Measurements from ENCODE around the gene DPH7.
"Not testable (repeated sequence)": the region's sequence is repeated elsewhere in the genome, so short reads cannot be mapped to it uniquely, and the experiment has no call there.

The DPH7 gene

GRCh38 chr9:137580954-137581322 lies 2.2 kb upstream of the DPH7 start:
- no peak for DNase-seq (ENCODE audit: low read depth in 2 of 2)

- DNase-seq (ENCODE audit: low read depth in 2 of 2), result no peak
Observed at GRCh38 chr9:137580209-137580953, 1.7 kb upstream of the DPH7 start.

- no peak for DNase-seq (ENCODE audit: low read depth in 2 of 2)
Observed at GRCh38 chr9:137579259-137579604, 507 bp upstream of the DPH7 start.

- DNase-seq (ENCODE audit: low read depth in 2 of 2), result no peak
Observed at GRCh38 chr9:137575716-137576411, 2.9 kb downstream of the DPH7 start.

GRCh38 chr9:137575364-137575715 lies 3.4 kb downstream of the DPH7 start:
- DNase-seq (ENCODE audit: low read depth in 2 of 2), result no peak

GRCh38 chr9:137574192-137574591 lies 4.5 kb downstream of the DPH7 start:
- DNase-seq (ENCODE audit: low read depth in 2 of 2), result no peak

GRCh38 chr9:137570566-137570965 lies 8.2 kb downstream of the DPH7 start:
- DNase-seq (ENCODE audit: low read depth in 2 of 2), result no peak

- DNase-seq (ENCODE audit: low read depth in 2 of 2), result no peak
Observed at GRCh38 chr9:137569609-137570203, 9.0 kb downstream of the DPH7 start.

- DNase-seq (ENCODE audit: low read depth in 2 of 2), result not testable (repeated sequence)
Observed at GRCh38 chr9:137568445-137568844, 10.3 kb downstream of the DPH7 start.

- no peak for DNase-seq (ENCODE audit: low read depth in 2 of 2)
Observed at GRCh38 chr9:137564817-137565411, 13.8 kb downstream of the DPH7 start.

GRCh38 chr9:137564134-137564533 lies 14.6 kb downstream of the DPH7 start:
- no peak for DNase-seq (ENCODE audit: low read depth in 2 of 2)

- DNase-seq (ENCODE audit: low read depth in 2 of 2), result no peak
Observed at GRCh38 chr9:137558127-137558526, 20.6 kb downstream of the DPH7 start.

GRCh38 chr9:137556069-137556838 lies 22.5 kb downstream of the DPH7 start:
- no peak for DNase-seq (ENCODE audit: low read depth in 2 of 2)

GRCh38 chr9:137555179-137555578 lies 23.5 kb downstream of the DPH7 start:
- DNase-seq (ENCODE audit: low read depth in 2 of 2), result no peak

GRCh38 chr9:137554349-137554748 lies 24.4 kb downstream of the DPH7 start:
- DNase-seq (ENCODE audit: low read depth in 2 of 2), result no peak

GRCh38 chr9:137553654-137554053 lies 25.1 kb downstream of the DPH7 start:
- DNase-seq (ENCODE audit: low read depth in 2 of 2), result not testable (repeated sequence)

GRCh38 chr9:137552022-137552768 lies 26.5 kb downstream of the DPH7 start:
- peak in 1 of 2 donors; percentile 16 for DNase-seq (ENCODE audit: low read depth in 2 of 2)

- DNase-seq (ENCODE audit: low read depth in 2 of 2), result peak; percentile 71 to 91
Observed at GRCh38 chr9:137551264-137552021, 27.3 kb downstream of the DPH7 start, which contains the start of gene MRPL41. MRPL41 (plus strand) TSS chr9:137551879; CDS start chr9:137552082, 203 bp downstream.

- not testable (repeated sequence) for DNase-seq (ENCODE audit: low read depth in 2 of 2)
Observed at GRCh38 chr9:137550958-137551263, 27.8 kb downstream of the DPH7 start.

GRCh38 chr9:137550231-137550621 lies 28.5 kb downstream of the DPH7 start, which contains the start of gene PNPLA7:
PNPLA7 (minus strand) TSS chr9:137550402; CDS start chr9:137550197, 205 bp downstream.
- peak; percentile 24 to 31 for DNase-seq (ENCODE audit: low read depth in 2 of 2)

Measured in stimulated activated CD4-positive, alpha-beta T cell treated with anti-CD3 and anti-CD28 coated beads, Interleukin-1b, Interleukin-23, amount 100 ng/mL, for 4 hours (primary cell).